ENCODE measurements around the gene CHRNG.

GRCh38 chr2:232571026-232571474, 31.6 kb downstream of the CHRNG start:
- TF ChIP-seq CTCF (tag by site-specific recombination; IDR thresholded peaks at IDR 0.05) (no peak), SETDB1 (IDR thresholded peaks at IDR 0.05; ENCODE audit: insufficient read length, low read length) (no peak), ZBTB1 (tag by site-specific recombination; IDR thresholded peaks at IDR 0.05) (no peak), TCF7L2 (IDR thresholded peaks at IDR 0.05; ENCODE audit: borderline replicate concordance, low read depth, low read length) (no peak)
